SK-N-SH (cell line): ENCODE measurements around the gene IGF1R. TPM values are rescaled to one million over a fixed set of nuclear protein-coding genes. Genes with fewer than 3 reads are reported as not detected.

Source experiments
- CTCF ChIA-PET: fragments of 300-600, 350-600 bp; formaldehyde crosslinking; extraction: SDS; loops from one replicate; lab custom pipeline; 2021; lab: Yijun Ruan, JAX
- POLR2A ChIA-PET: fragments of 350-600 bp; sonication (Branson Sonifier 250); formaldehyde crosslinking; extraction: SDS; loops from one replicate; lab custom pipeline; 2020; ENCODE audit warnings: antibody characterized with exemption, inconsistent platforms; lab: Yijun Ruan, JAX
- DNase-seq: peaks from one replicate; pipeline ENCODE4 v3.0.0; 2012
- H2AFZ ChIP-seq: fragments of 200-600 bp; sonication (generic); 2 replicates; pipeline ENCODE4 v1.8.1; 2016; ENCODE audit warnings: antibody characterized with exemption, mild to moderate bottlenecking, low read depth
- H3F3A ChIP-seq: fragments of 200-600 bp; sonication (generic); replicated peaks from 2 replicates; pipeline ENCODE3; 2016; ENCODE audit warnings: antibody characterized with exemption, mild to moderate bottlenecking; ENCODE audit not compliant: insufficient read depth
- H3K27ac ChIP-seq, 2 experiments: fragments of 200-500 bp in 1 of 2; fragments of 200-600 bp in 1 of 2; sonication (Bioruptor generic) in 1 of 2; sonication (generic), shearing (Covaris generic) in 1 of 2; 2 replicates each; pipeline versions ENCODE4 v1.5.1 to v1.6.1; 2014 to 2016; ENCODE audit warnings: low read depth in 2 of 2, inconsistent platforms in 1 of 2, low read length in 1 of 2, mild to moderate bottlenecking in 1 of 2, mixed read lengths in 1 of 2
- H3K27me3 ChIP-seq: fragments of 200-600 bp; sonication (generic), shearing (Covaris generic); 2 replicates; pipeline ENCODE4 v1.6.1; 2016; ENCODE audit warnings: mixed run types; ENCODE audit not compliant: insufficient read depth
- H3K36me3 ChIP-seq, 2 experiments: fragments of 200-500 bp in 1 of 2; fragments of 200-600 bp in 1 of 2; sonication (Bioruptor generic) in 1 of 2; sonication (generic) in 1 of 2; replicated peaks in 1 of 2; 2 replicates each; pipeline versions ENCODE3 to v1.5.1; 2014 to 2016; ENCODE audit warnings: low read length in 1 of 2, mild to moderate bottlenecking in 1 of 2; ENCODE audit not compliant: insufficient read depth in 2 of 2, control insufficient read depth in 1 of 2
- H3K4me1 ChIP-seq, 2 experiments: fragments of 200-500 bp in 1 of 2; fragments of 200-600 bp in 1 of 2; sonication (Bioruptor generic) in 1 of 2; sonication (generic), shearing (Covaris generic) in 1 of 2; 2 replicates each; pipeline versions ENCODE4 v1.5.1 to v1.6.1; 2014 to 2016; ENCODE audit warnings: low read depth in 1 of 2, low read length in 1 of 2, mixed run types in 1 of 2; ENCODE audit not compliant: insufficient read depth in 2 of 2, control insufficient read depth in 1 of 2
- H3K4me2 ChIP-seq: fragments of 200-600 bp; sonication (generic), shearing (Covaris generic); 2 replicates; pipeline ENCODE4 v1.6.1; 2017; ENCODE audit warnings: mixed run types
- H3K4me3 ChIP-seq, 2 experiments: fragments of 200-500 bp in 1 of 2; fragments of 200-600 bp in 1 of 2; sonication (Bioruptor generic) in 1 of 2; sonication (generic), shearing (Covaris generic) in 1 of 2; 2 replicates each; pipeline versions ENCODE4 v1.5.1 to v1.8.1; 2014 to 2016; ENCODE audit warnings: low read depth in 2 of 2, inconsistent platforms in 1 of 2, low read length in 1 of 2, mild to moderate bottlenecking in 1 of 2, mixed read lengths in 1 of 2, moderate library complexity in 1 of 2
- H3K79me2 ChIP-seq: fragments of 200-600 bp; sonication (generic); 2 replicates; pipeline ENCODE4 v1.8.1; 2017; ENCODE audit warnings: mild to moderate bottlenecking; ENCODE audit not compliant: insufficient read depth
- H3K9ac ChIP-seq: fragments of 200-600 bp; sonication (generic); 2 replicates; pipeline ENCODE4 v1.6.1; 2017; ENCODE audit warnings: mixed run types
- H3K9me2 ChIP-seq: fragments of 200-600 bp; sonication (generic); 2 replicates; pipeline ENCODE4 v1.6.1; 2017; ENCODE audit warnings: mixed run types
- H3K9me3 ChIP-seq: fragments of 200-600 bp; sonication (generic); 2 replicates; pipeline ENCODE4 v1.6.1; 2017; ENCODE audit warnings: mixed run types, mild to moderate bottlenecking, moderate library complexity
- H4K20me1 ChIP-seq: fragments of 200-600 bp; sonication (generic); 2 replicates; pipeline ENCODE4 v1.6.1; 2017; ENCODE audit warnings: mild to moderate bottlenecking, mixed run types; ENCODE audit not compliant: insufficient read depth
- EP300 ChIP-seq, 2 experiments: IDR thresholded peaks; 2 replicates each; pipeline versions ENCODE4 v1.4.0 to v1.6.1; 2012; ENCODE audit warnings: borderline replicate concordance in 1 of 2, low read depth in 1 of 2, low read length in 1 of 2
- FOXM1 ChIP-seq: IDR thresholded peaks from 2 replicates; pipeline ENCODE4 v1.4.0; 2012; ENCODE audit warnings: low read depth, mild to moderate bottlenecking
- GATA2 ChIP-seq: sonication (generic); formaldehyde crosslinking; IDR thresholded peaks from 2 replicates; pipeline ENCODE4 v1.5.0; 2020; ENCODE audit warnings: mild to moderate bottlenecking, missing genetic modification reagents
- SMC3 ChIP-seq: IDR thresholded peaks from 2 replicates; pipeline ENCODE4 v1.6.1; 2012; ENCODE audit warnings: low read depth, low read length, improper control_type of control experiment
- TCF12 ChIP-seq: IDR thresholded peaks from 2 replicates; pipeline ENCODE4 v1.4.0; 2012
- WGBS: methylation state at CpG from one replicate; pipeline ENCODE4 v1.1.6; 2017; ENCODE audit warnings: low lambda C conversion rate; 5-methylcytosine and 5-hydroxymethylcytosine counted together
- polyA plus RNA-seq, 3 experiments: library from polyadenylated mRNA; depleted of rRNA; stranded (reverse); fragments of >200 nt; gene quantifications; 2 replicates each; pipeline ENCODE4 v1.2.3, GENCODE V29; 2012
- TF ChIP-seq, protein P1 (sequence below): IDR thresholded peaks from 2 replicates; pipeline ENCODE4; 2012
- TF ChIP-seq, protein P2 (sequence below): IDR thresholded peaks from 2 replicates; pipeline ENCODE4 v1.4.0; 2012; ENCODE audit warnings: low read depth
- TF ChIP-seq, protein P3 (sequence below): IDR thresholded peaks from 2 replicates; pipeline ENCODE4 v1.6.1; 2012; ENCODE audit warnings: mild to moderate bottlenecking, low read depth, low read length, moderate library complexity

IGF1R gene
- polyA plus RNA-seq, 1 of the 3 experiments (the other 2 are of a cell fraction), result 9.5 TPM

- CTCF ChIA-PET, result no interaction called here
- H3K9me2 ChIP-seq, result no peaks in the 10 kb centered on the region
- no peaks in the 10 kb centered on the region for H3K27me3 ChIP-seq
- peaks cover 9 to 17% of the 10 kb centered on the region in 2 experiments; a peak in 1 of 4 replicates for H3K4me1 ChIP-seq
- no peaks in the 10 kb centered on the region for H3F3A ChIP-seq
- TF ChIP-seq, protein P1, sequence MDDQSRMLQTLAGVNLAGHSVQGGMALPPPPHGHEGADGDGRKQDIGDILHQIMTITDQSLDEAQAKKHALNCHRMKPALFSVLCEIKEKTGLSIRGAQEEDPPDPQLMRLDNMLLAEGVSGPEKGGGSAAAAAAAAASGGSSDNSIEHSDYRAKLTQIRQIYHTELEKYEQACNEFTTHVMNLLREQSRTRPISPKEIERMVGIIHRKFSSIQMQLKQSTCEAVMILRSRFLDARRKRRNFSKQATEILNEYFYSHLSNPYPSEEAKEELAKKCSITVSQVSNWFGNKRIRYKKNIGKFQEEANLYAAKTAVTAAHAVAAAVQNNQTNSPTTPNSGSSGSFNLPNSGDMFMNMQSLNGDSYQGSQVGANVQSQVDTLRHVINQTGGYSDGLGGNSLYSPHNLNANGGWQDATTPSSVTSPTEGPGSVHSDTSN, result no peak
- TF ChIP-seq TCF12, result no peak
- no peak for TF ChIP-seq EP300 (IDR thresholded peaks at IDR 0.05; ENCODE audit: borderline replicate concordance in 1 of 2, low read depth in 1 of 2, low read length in 1 of 2)
- TF ChIP-seq FOXM1, result no peak
- TF ChIP-seq, protein P2, sequence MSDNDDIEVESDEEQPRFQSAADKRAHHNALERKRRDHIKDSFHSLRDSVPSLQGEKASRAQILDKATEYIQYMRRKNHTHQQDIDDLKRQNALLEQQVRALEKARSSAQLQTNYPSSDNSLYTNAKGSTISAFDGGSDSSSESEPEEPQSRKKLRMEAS, result no peak
- no peak for TF ChIP-seq SMC3
- no peak for TF ChIP-seq GATA2 (CRISPR knock-in tag)
- POLR2A ChIA-PET, result no interaction called here
- peaks cover 87% of the 10 kb centered on the region for H3K79me2 ChIP-seq
- H3K4me3 ChIP-seq, result no peak overlapping the region
- 93% methylated on average over 6 of the region's 6 CpGs for WGBS
- no peak overlapping the region for H3K4me2 ChIP-seq
- peaks cover 24% of the 10 kb centered on the region; the same call in 1 of the 2 replicates for H4K20me1 ChIP-seq
- no peak overlapping the region for H2AFZ ChIP-seq
- no peak overlapping the region for H3K9ac ChIP-seq
- DNase-seq, result no peak
- H3K36me3 ChIP-seq, result no peaks in the 10 kb centered on the region
- H3K27ac ChIP-seq, result no peak overlapping the region
- H3K9me3 ChIP-seq, result no peaks in the 10 kb centered on the region
Measured at GRCh38 chr15:98743177-98743576, 94.8 kb downstream of the IGF1R start.

GRCh38 chr15:98744506-98744905, 96.2 kb downstream of the IGF1R start:
- 45% methylated on average over 2 of the region's 2 CpGs for WGBS
- H3K79me2 ChIP-seq, result peaks cover 88% of the 10 kb centered on the region
- no peak overlapping the region for H3K9ac ChIP-seq
- H2AFZ ChIP-seq, result no peak overlapping the region
- H3K9me3 ChIP-seq, result no peaks in the 10 kb centered on the region
- H4K20me1 ChIP-seq, result peaks cover 24% of the 10 kb centered on the region; the same call in 1 of the 2 replicates
- H3K27me3 ChIP-seq, result no peaks in the 10 kb centered on the region
- H3K9me2 ChIP-seq, result no peaks in the 10 kb centered on the region
- peak overlapping the region in 1 of 2 experiments; percentile 22; a peak in 1 of 4 replicates for H3K27ac ChIP-seq
- ChIA-PET POLR2A (interaction anchor here (0.7 kb wide), 1 partner anchor 34 kb away, joined by 3 read pairs; no protein-coding TSS in a partner anchor), CTCF (interaction anchor here (1.2 to 1.3 kb wide), 3 partner anchors 35 to 65 kb away, joined by 3 to 4 read pairs (median 4); no protein-coding TSS in a partner anchor)
- peaks cover 9 to 15% of the 10 kb centered on the region in 2 experiments; a peak in 1 of 4 replicates for H3K4me1 ChIP-seq
- no peaks in the 10 kb centered on the region for H3K36me3 ChIP-seq
- no peak overlapping the region for H3K4me2 ChIP-seq
- no peak for DNase-seq
- peaks cover 6% of the 10 kb centered on the region for H3F3A ChIP-seq
- no peak overlapping the region for H3K4me3 ChIP-seq
- TF ChIP-seq TCF12, result peak; percentile 18; the same call in 1 of the 2 replicates
- TF ChIP-seq, protein P3, sequence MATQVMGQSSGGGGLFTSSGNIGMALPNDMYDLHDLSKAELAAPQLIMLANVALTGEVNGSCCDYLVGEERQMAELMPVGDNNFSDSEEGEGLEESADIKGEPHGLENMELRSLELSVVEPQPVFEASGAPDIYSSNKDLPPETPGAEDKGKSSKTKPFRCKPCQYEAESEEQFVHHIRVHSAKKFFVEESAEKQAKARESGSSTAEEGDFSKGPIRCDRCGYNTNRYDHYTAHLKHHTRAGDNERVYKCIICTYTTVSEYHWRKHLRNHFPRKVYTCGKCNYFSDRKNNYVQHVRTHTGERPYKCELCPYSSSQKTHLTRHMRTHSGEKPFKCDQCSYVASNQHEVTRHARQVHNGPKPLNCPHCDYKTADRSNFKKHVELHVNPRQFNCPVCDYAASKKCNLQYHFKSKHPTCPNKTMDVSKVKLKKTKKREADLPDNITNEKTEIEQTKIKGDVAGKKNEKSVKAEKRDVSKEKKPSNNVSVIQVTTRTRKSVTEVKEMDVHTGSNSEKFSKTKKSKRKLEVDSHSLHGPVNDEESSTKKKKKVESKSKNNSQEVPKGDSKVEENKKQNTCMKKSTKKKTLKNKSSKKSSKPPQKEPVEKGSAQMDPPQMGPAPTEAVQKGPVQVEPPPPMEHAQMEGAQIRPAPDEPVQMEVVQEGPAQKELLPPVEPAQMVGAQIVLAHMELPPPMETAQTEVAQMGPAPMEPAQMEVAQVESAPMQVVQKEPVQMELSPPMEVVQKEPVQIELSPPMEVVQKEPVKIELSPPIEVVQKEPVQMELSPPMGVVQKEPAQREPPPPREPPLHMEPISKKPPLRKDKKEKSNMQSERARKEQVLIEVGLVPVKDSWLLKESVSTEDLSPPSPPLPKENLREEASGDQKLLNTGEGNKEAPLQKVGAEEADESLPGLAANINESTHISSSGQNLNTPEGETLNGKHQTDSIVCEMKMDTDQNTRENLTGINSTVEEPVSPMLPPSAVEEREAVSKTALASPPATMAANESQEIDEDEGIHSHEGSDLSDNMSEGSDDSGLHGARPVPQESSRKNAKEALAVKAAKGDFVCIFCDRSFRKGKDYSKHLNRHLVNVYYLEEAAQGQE, result no peak
